ENCODE measurements around the gene TRIM41.

The TRIM41 gene

GRCh38 chr5:181223729-181224389, 778 bp downstream of the TRIM41 start (continued):
- TF ChIP-seq ZNF518A (tag by site-specific recombination; conservative IDR thresholded peaks at IDR 0.05; ENCODE audit: low read depth), result no peak
- TF ChIP-seq TCF7L2 (IDR thresholded peaks at IDR 0.05; ENCODE audit: borderline replicate concordance, low read depth, low read length), result no peak
- no peak for TF ChIP-seq ZNF548 (tag by site-specific recombination; IDR thresholded peaks at IDR 0.05)
- no peak; the same call in 1 of the 2 replicates for TF ChIP-seq ZNF837 (tag by site-specific recombination; IDR thresholded peaks at IDR 0.05)
- TF ChIP-seq IKZF3 (tag by site-specific recombination; IDR thresholded peaks at IDR 0.05), result no peak
- TF ChIP-seq ZBTB8A (tag by site-specific recombination; IDR thresholded peaks at IDR 0.05), result no peak
- no peak for TF ChIP-seq ZNF19 (tag by site-specific recombination; IDR thresholded peaks at IDR 0.05; ENCODE audit: low read depth)
- TF ChIP-seq ZNF169 (tag by site-specific recombination; IDR thresholded peaks at IDR 0.05), result 0 out of 2 replicates have a peak, but pooled peaks have one; percentile 14
- TF ChIP-seq ZNF626 (tag by site-specific recombination; IDR thresholded peaks at IDR 0.05), result no peak
- TF ChIP-seq ZNF362 (tag by site-specific recombination; IDR thresholded peaks at IDR 0.05), result no peak
- no peak for TF ChIP-seq ZNF692 (tag by site-specific recombination; IDR thresholded peaks at IDR 0.05)
- no peak for TF ChIP-seq ZBTB26 (tag by site-specific recombination; optimal IDR thresholded peaks at IDR 0.05)
- no peak for TF ChIP-seq ZNF707 (tag by site-specific recombination; IDR thresholded peaks at IDR 0.05)
- TF ChIP-seq PRDM1 (tag by site-specific recombination; IDR thresholded peaks at IDR 0.05), result no peak
- no peak for TF ChIP-seq ZSCAN4 (tag by site-specific recombination; IDR thresholded peaks at IDR 0.05)
